ENCODE results near the gene GLYATL2. TPM values are rescaled to one million over a fixed set of nuclear protein-coding genes. Genes with fewer than 3 reads are reported as not detected.

The GLYATL2 gene
- total and polyA plus RNA-seq, 10 of the 15 experiments (the other 5 are each of a cell fraction or from before 2014, with no cell fraction given), result 0.13 to 0.97 (median 0.49) TPM

DNA sequence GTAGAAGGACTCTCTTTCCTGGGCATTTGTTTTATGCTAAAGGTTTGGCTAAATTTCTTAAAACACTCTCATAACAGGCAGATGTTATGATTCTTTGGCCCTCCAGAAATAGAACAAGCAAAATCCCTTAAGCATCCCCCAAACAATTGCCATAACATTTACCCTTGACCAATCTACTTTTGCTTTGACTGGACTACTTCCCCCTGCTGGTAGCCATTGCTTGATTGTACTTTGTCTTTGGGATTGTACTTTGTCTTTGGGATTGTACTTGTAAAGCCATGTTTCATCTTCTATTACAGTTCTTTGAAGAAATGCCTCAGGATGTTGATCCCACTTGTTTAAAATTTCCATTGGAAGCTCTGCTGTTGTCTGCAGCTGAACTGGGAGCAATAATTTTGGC is 59.5 kb downstream of the GLYATL2 start:
- no peak overlapping the region for H3K4me2 ChIP-seq (ENCODE audit: control insufficient read depth, insufficient read depth)
- POLR2A ChIA-PET, result no interaction called here
- H3K27ac ChIP-seq (ENCODE audit: control insufficient read depth, insufficient read depth), result no peak overlapping the region
- FAIRE-seq (no peak), ATAC-seq (0 out of 3 replicates have a peak, but pooled peaks have one; percentile 19), DNase-seq (ENCODE audit: low read depth, low spot score) (no peak)
- no peaks in the 10 kb centered on the region for H3K4me1 ChIP-seq (ENCODE audit: control insufficient read depth, insufficient read depth, low read length)
- in situ Hi-C loops (cut with MboI) (loop anchor here (5.0 to 10.0 kb wide), 2 partner anchors 133 to 220 kb away; no protein-coding TSS in a partner anchor), intact Hi-C loops (cut with micrococcal nuclease; ENCODE audit: unreplicated experiment) (loop anchor here (5.0 kb wide), 1 partner anchor 208 kb away; the partner anchor contains the start of genes LPXN and ZFP91)
- H4K20me1 ChIP-seq (ENCODE audit: control insufficient read depth, insufficient read depth), result no peaks in the 10 kb centered on the region
- H3K36me3 ChIP-seq (ENCODE audit: control insufficient read depth in 2 of 2, insufficient read depth in 2 of 2, low read length in 1 of 2), result no peaks in the 10 kb centered on the region
- BruUV-seq (replicated peaks), result no TSS peak
- no peaks in the 10 kb centered on the region for H3K79me2 ChIP-seq (ENCODE audit: control insufficient read depth, insufficient read depth, low read length)
- CTCF ChIA-PET, result interaction anchor here (0.9 to 2.4 kb wide), 2 partner anchors 208 to 373 kb away, joined by 3 to 13 read pairs; partner anchors contain the start of gene LPXN
- H3K4me3 ChIP-seq, result no peak overlapping the region
- no peaks in the 10 kb centered on the region for H3K27me3 ChIP-seq (replicated peaks in 1 of 2; ENCODE audit: control insufficient read depth in 2 of 2, insufficient read depth in 2 of 2, low read length in 1 of 2)
- no peak overlapping the region for H3K9ac ChIP-seq (ENCODE audit: control insufficient read depth, insufficient read depth, low read length)
- TF ChIP-seq RUNX3 (IDR thresholded peaks at IDR 0.05; ENCODE audit: low read length), result 0 out of 2 replicates have a peak, but pooled peaks have one; percentile 11
- peak; percentile 18; the same call in 1 of the 2 replicates for TF ChIP-seq JUNB (IDR thresholded peaks at IDR 0.05)
- no peak for TF ChIP-seq PAX5 (IDR thresholded peaks at IDR 0.05; ENCODE audit: borderline replicate concordance, low read depth, low read length)
- TF ChIP-seq NR2F1 (conservative IDR thresholded peaks at IDR 0.05), result no peak
- TF ChIP-seq SMAD5 (IDR thresholded peaks at IDR 0.05; ENCODE audit: low read depth), result no peak
- 0 out of 2 replicates have a peak, but pooled peaks have one; percentile 17 for TF ChIP-seq SMC3 (IDR thresholded peaks at IDR 0.05; ENCODE audit: borderline replicate concordance, low read length)
- TF ChIP-seq, protein P1, sequence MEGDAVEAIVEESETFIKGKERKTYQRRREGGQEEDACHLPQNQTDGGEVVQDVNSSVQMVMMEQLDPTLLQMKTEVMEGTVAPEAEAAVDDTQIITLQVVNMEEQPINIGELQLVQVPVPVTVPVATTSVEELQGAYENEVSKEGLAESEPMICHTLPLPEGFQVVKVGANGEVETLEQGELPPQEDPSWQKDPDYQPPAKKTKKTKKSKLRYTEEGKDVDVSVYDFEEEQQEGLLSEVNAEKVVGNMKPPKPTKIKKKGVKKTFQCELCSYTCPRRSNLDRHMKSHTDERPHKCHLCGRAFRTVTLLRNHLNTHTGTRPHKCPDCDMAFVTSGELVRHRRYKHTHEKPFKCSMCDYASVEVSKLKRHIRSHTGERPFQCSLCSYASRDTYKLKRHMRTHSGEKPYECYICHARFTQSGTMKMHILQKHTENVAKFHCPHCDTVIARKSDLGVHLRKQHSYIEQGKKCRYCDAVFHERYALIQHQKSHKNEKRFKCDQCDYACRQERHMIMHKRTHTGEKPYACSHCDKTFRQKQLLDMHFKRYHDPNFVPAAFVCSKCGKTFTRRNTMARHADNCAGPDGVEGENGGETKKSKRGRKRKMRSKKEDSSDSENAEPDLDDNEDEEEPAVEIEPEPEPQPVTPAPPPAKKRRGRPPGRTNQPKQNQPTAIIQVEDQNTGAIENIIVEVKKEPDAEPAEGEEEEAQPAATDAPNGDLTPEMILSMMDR (IDR thresholded peaks at IDR 0.05 in 2 of 3, conservative IDR thresholded peaks at IDR 0.05 in 1 of 3; ENCODE audit: control insufficient read depth in 2 of 3, extremely low read depth in 1 of 3, insufficient read depth in 1 of 3, low read depth in 3 of 3, low read length in 3 of 3), result peak in 2 of 3 experiments; percentile 15 to 27; a peak in 3 of 6 replicates
- H2AFZ ChIP-seq (ENCODE audit: control insufficient read depth, low read depth, low read length), result no peak overlapping the region
- no peaks in the 10 kb centered on the region for H3K9me3 ChIP-seq (replicated peaks; ENCODE audit: control insufficient read depth, insufficient read depth, low read length)
- SMC1A ChIA-PET (ENCODE audit: uncharacterized antibody, unreplicated experiment), result interaction anchor here (2.1 kb wide), 1 partner anchor 138 kb away, joined by 10 read pairs; no protein-coding TSS in a partner anchor
- RAD21 ChIA-PET (ENCODE audit: unreplicated experiment), result interaction anchor here (1.6 to 2.1 kb wide), 2 partner anchors 135 to 138 kb away, joined by 4 to 12 read pairs; no protein-coding TSS in a partner anchor

Other genes with a start within 250 kb of the GLYATL2 start
- 2.3 and 2.6 TPM in 2 replicates for gene CNTF, start 222.0 kb downstream of the GLYATL2 start, total RNA-seq (2014; rRNA removed)
- 2.2 and 2.8 TPM in 2 replicates for gene CNTF, start 222.0 kb downstream of the GLYATL2 start, total RNA-seq (2014; rRNA removed; fragmentation: Illumina TruSeq; extraction: Trizol)
- 1.6 and 2.1 TPM in 2 replicates for gene CNTF, start 222.0 kb downstream of the GLYATL2 start, total RNA-seq (2021)
- gene CNTF, start 222.0 kb downstream of the GLYATL2 start, polyA plus RNA-seq (2011; rRNA removed), result 0.76 and 1.2 TPM in 2 replicates
- 0.60 and 1.2 TPM in 2 replicates for gene CNTF, start 222.0 kb downstream of the GLYATL2 start, polyA plus RNA-seq (2014; fragmentation: Illumina TruSeq; extraction: Trizol)
- under 1 TPM; 0.16 to 0.20 TPM for gene CNTF, start 222.0 kb downstream of the GLYATL2 start, polyA plus RNA-seq (2014; fragmentation: Nextera tagmentation; extraction: Ambion mirVana)
- 0.69 and 1.2 TPM in 2 replicates for gene CNTF, start 222.0 kb downstream of the GLYATL2 start, polyA plus RNA-seq (2014; rRNA removed)
- under 1 TPM; 0.47 to 0.68 TPM for gene CNTF, start 222.0 kb downstream of the GLYATL2 start, polyA plus RNA-seq (2016; fragmentation: Nextera tagmentation; extraction: Ambion mirVana)
- gene GLYAT, start 112.8 kb downstream of the GLYATL2 start, total RNA-seq (2014; rRNA removed), result not detected in 2 replicates
- gene GLYAT, start 112.8 kb downstream of the GLYATL2 start, total RNA-seq (2014; rRNA removed; fragmentation: Illumina TruSeq; extraction: Trizol), result not detected in 2 replicates
- gene GLYAT, start 112.8 kb downstream of the GLYATL2 start, total RNA-seq (2021), result 0.18 TPM in 1 of 2 replicates, not detected in the other
- not detected in 2 replicates for gene GLYAT, start 112.8 kb downstream of the GLYATL2 start, polyA plus RNA-seq (2011; rRNA removed)
- not detected in 2 replicates for gene GLYAT, start 112.8 kb downstream of the GLYATL2 start, polyA plus RNA-seq (2014; fragmentation: Illumina TruSeq; extraction: Trizol)
- not detected for gene GLYAT, start 112.8 kb downstream of the GLYATL2 start, polyA plus RNA-seq (2014; fragmentation: Nextera tagmentation; extraction: Ambion mirVana)
- gene GLYAT, start 112.8 kb downstream of the GLYATL2 start, polyA plus RNA-seq (2014; rRNA removed), result not detected in 2 replicates
- not detected for gene GLYAT, start 112.8 kb downstream of the GLYATL2 start, polyA plus RNA-seq (2016; fragmentation: Nextera tagmentation; extraction: Ambion mirVana)
- not detected in 2 replicates for gene GLYATL1, start 94.8 kb upstream of the GLYATL2 start, total RNA-seq (2014; rRNA removed)
- not detected in 2 replicates for gene GLYATL1, start 94.8 kb upstream of the GLYATL2 start, total RNA-seq (2014; rRNA removed; fragmentation: Illumina TruSeq; extraction: Trizol)
- not detected in 2 replicates for gene GLYATL1, start 94.8 kb upstream of the GLYATL2 start, total RNA-seq (2021)
- not detected in 2 replicates for gene GLYATL1, start 94.8 kb upstream of the GLYATL2 start, polyA plus RNA-seq (2011; rRNA removed)
- gene GLYATL1, start 94.8 kb upstream of the GLYATL2 start, polyA plus RNA-seq (2014; fragmentation: Illumina TruSeq; extraction: Trizol), result not detected in 2 replicates
- not detected for gene GLYATL1, start 94.8 kb upstream of the GLYATL2 start, polyA plus RNA-seq (2014; fragmentation: Nextera tagmentation; extraction: Ambion mirVana)
- gene GLYATL1, start 94.8 kb upstream of the GLYATL2 start, polyA plus RNA-seq (2014; rRNA removed), result not detected in 2 replicates
- gene GLYATL1, start 94.8 kb upstream of the GLYATL2 start, polyA plus RNA-seq (2016; fragmentation: Nextera tagmentation; extraction: Ambion mirVana), result not detected
- gene GLYATL1B, start 241.6 kb upstream of the GLYATL2 start, total RNA-seq (2014; rRNA removed), result 0.16 TPM in 1 of 2 replicates, not detected in the other
- 0.18 TPM in 1 of 2 replicates, not detected in the other for gene GLYATL1B, start 241.6 kb upstream of the GLYATL2 start, total RNA-seq (2014; rRNA removed; fragmentation: Illumina TruSeq; extraction: Trizol)
- not detected in 2 replicates for gene GLYATL1B, start 241.6 kb upstream of the GLYATL2 start, total RNA-seq (2021)
- gene GLYATL1B, start 241.6 kb upstream of the GLYATL2 start, polyA plus RNA-seq (2011; rRNA removed), result 0.10 and 0.13 TPM in 2 replicates
- 0.78 TPM in 1 of 2 replicates, not detected in the other for gene GLYATL1B, start 241.6 kb upstream of the GLYATL2 start, polyA plus RNA-seq (2014; fragmentation: Illumina TruSeq; extraction: Trizol)
- under 1 TPM; 0.11 to 0.29 TPM for gene GLYATL1B, start 241.6 kb upstream of the GLYATL2 start, polyA plus RNA-seq (2014; fragmentation: Nextera tagmentation; extraction: Ambion mirVana)
- not detected in 2 replicates for gene GLYATL1B, start 241.6 kb upstream of the GLYATL2 start, polyA plus RNA-seq (2014; rRNA removed)
- 1 to 10 TPM; 1.2 to 1.7 TPM for gene GLYATL1B, start 241.6 kb upstream of the GLYATL2 start, polyA plus RNA-seq (2016; fragmentation: Nextera tagmentation; extraction: Ambion mirVana)

All from GM12878 (cell line).